MCF 10A (cell line): ENCODE measurements around the gene TNF. TPM values are rescaled to one million over a fixed set of nuclear protein-coding genes. Genes with fewer than 3 reads are reported as not detected.

Source experiments
- BruUV-seq: library from RNA; stranded (reverse); fragments of 400-500 nt; replicated peaks from 2 replicates; lab custom pipeline; 2021; lab: Mats Ljungman, UMichigan
- CTCF ChIA-PET: fragments of 300-600 bp; sonication (Branson Sonifier 250); formaldehyde crosslinking; extraction: SDS; loops from one replicate; lab custom pipeline; 2021; ENCODE audit warnings: antibody characterized with exemption, inconsistent platforms; lab: Yijun Ruan, JAX
- POLR2A ChIA-PET: fragments of 300-600, 350-650 bp; sonication (Branson Sonifier 250); formaldehyde crosslinking; extraction: SDS; loops from one replicate; lab custom pipeline; 2020; ENCODE audit warnings: antibody characterized with exemption, inconsistent platforms; lab: Yijun Ruan, JAX
- DNase-seq: peaks from one replicate; pipeline ENCODE4 v3.0.0-alpha.2; 2018; ENCODE audit not compliant: unreplicated experiment
- H3K27ac Mint-ChIP-seq: one replicate; pipeline ENCODE4 v1.8.0; 2022; ENCODE audit warnings: mild to moderate bottlenecking, low read depth, mixed read lengths; ENCODE audit not compliant: unreplicated experiment
- H3K27me3 Mint-ChIP-seq: one replicate; pipeline ENCODE4 v1.8.0; 2022; ENCODE audit warnings: mixed read lengths; ENCODE audit not compliant: insufficient read depth, unreplicated experiment
- H3K36me3 Mint-ChIP-seq: one replicate; pipeline ENCODE4 v1.8.0; 2022; ENCODE audit warnings: mild to moderate bottlenecking, moderate library complexity, mixed read lengths; ENCODE audit not compliant: insufficient read depth, unreplicated experiment
- H3K4me1 Mint-ChIP-seq: one replicate; pipeline ENCODE4 v1.8.0; 2022; ENCODE audit warnings: mixed read lengths; ENCODE audit not compliant: insufficient read depth, unreplicated experiment
- H3K4me3 Mint-ChIP-seq: one replicate; pipeline ENCODE4 v1.8.0; 2022; ENCODE audit warnings: mild to moderate bottlenecking, moderate library complexity, mixed read lengths; ENCODE audit not compliant: unreplicated experiment
- H3K9me3 Mint-ChIP-seq: one replicate; pipeline ENCODE4 v1.8.0; 2022; ENCODE audit warnings: mixed read lengths; ENCODE audit not compliant: unreplicated experiment
- intact Hi-C: fragments of 100-400 bp; cut with micrococcal nuclease; formaldehyde crosslinking; loops from 2 replicates; pipeline ENCODE4 v1.14.1; 2022
- total RNA-seq: library from RNA; stranded (reverse); gene quantifications from 2 replicates; pipeline ENCODE4 v1.2.3, GENCODE V29; 2022
- TF ChIP-seq, protein P1 (sequence below): fragments of 200-600 bp; IDR thresholded peaks from one replicate; pipeline ENCODE4 v1.8.0; 2022; ENCODE audit warnings: antibody characterized with exemption, mild to moderate bottlenecking; ENCODE audit not compliant: unreplicated experiment

The TNF gene
- total RNA-seq, 1 experiment from 2014 or later: not detected

DNA sequence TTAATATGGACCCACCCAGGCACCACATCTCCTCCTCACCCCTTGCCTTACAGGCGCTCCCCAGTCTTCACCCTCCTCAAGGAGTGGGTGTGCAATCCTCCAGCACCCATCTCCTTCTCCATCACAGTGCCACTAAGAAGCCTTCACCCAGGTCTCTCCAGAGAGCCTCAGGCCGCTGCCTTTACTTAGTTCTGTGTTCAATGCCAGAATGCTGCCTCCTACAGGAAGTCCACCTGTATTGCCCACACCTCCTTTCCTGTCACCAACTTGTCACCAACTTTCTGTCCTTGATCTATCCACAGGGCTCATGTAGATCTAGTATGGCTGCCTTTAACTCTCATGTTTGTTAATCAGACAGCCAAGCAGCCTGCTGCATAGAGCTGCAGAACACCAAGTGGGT is 10.1 kb downstream of the TNF start:
- intact Hi-C loops: no loop called here
- Mint-ChIP-seq H3K27ac (no peak overlapping the region), H3K36me3 (no peaks in the 10 kb centered on the region), H3K9me3 (no peaks in the 10 kb centered on the region), H3K4me1 (peaks cover 17% of the 10 kb centered on the region), H3K27me3 (no peaks in the 10 kb centered on the region), H3K4me3 (no peak overlapping the region)
- peak; percentile 29 for DNase-seq
- TF ChIP-seq, protein P1, sequence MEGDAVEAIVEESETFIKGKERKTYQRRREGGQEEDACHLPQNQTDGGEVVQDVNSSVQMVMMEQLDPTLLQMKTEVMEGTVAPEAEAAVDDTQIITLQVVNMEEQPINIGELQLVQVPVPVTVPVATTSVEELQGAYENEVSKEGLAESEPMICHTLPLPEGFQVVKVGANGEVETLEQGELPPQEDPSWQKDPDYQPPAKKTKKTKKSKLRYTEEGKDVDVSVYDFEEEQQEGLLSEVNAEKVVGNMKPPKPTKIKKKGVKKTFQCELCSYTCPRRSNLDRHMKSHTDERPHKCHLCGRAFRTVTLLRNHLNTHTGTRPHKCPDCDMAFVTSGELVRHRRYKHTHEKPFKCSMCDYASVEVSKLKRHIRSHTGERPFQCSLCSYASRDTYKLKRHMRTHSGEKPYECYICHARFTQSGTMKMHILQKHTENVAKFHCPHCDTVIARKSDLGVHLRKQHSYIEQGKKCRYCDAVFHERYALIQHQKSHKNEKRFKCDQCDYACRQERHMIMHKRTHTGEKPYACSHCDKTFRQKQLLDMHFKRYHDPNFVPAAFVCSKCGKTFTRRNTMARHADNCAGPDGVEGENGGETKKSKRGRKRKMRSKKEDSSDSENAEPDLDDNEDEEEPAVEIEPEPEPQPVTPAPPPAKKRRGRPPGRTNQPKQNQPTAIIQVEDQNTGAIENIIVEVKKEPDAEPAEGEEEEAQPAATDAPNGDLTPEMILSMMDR: peak; percentile 33
- POLR2A ChIA-PET: interaction anchor here (1.5 kb wide), 1 partner anchor 13 kb away, joined by 6 read pairs; no protein-coding TSS in a partner anchor
- CTCF ChIA-PET: interaction anchor here (0.7 to 18.9 kb wide), 3 partner anchors 12 to 126 kb away, joined by 3 to 215 read pairs (median 3); partner anchors contain the start of gene NCR3
- no TSS peak for BruUV-seq

DNA sequence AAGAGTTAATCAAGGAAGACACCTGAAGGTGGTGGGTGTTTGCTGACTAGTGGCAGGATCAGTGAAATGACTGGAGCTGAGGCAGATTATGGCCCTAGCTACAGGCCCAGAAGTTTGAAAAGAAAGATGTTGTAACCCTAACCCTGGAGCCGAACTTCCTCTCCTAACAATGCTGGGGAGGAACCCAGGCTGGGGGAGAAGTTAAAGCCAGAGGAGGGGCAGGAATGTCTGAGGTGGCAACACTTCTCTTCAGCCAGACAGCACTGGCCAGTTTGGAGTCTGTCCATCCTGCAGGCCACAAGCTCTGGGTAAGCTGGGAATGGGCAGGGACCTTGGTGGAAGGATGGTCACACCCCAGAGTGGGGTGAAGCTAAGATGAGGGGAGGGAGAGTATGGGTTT is 10.6 kb downstream of the TNF start, which contains the start of gene LST1:
Gene LST1 (plus strand): TSS at position 270 of the 400 bp plus-strand sequence. CDS start 1,023 bp downstream, outside the sequence.
- CTCF ChIA-PET: interaction anchor here (0.7 to 18.9 kb wide), 2 partner anchors 11 to 126 kb away, joined by 3 to 215 read pairs; partner anchors contain the start of gene NCR3

DNA sequence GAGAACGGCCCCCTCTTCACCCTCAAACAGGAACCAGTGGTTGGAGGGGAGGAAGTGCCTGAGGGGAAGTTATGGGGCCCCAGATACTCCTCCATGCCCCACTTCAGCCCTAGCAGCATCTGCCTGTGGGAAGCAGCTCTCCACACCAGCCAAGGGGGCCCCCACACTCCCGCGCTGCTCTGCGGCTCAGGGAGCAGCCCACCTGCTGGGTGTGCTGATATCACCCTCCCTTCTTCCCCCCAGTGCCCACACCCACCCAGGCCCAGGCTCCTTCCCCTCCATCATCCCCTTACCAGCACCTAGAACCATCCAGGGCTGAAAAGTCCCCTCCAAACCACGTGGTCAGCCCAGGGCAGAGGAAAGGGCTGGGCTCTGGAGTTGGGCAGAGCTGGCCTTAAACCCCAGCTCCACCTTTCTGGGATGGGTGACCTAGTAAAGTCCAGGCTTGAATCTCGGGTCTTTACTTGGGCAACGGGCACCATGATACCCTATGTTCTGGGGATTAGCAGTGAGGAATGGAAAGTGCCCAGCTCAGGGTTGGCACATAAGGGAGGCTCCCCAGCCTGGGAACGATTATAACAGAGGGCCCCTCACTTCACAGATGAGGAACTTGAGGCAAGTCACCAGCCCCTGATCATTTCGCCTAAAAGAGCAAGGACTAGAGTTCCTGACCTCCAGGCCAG is 11.4 kb downstream of the TNF start:
- Mint-ChIP-seq H3K4me3 (no peak overlapping the region), H3K4me1 (peaks cover 8% of the 10 kb centered on the region), H3K9me3 (no peaks in the 10 kb centered on the region), H3K36me3 (no peaks in the 10 kb centered on the region), H3K27me3 (no peaks in the 10 kb centered on the region), H3K27ac (no peak overlapping the region)
- intact Hi-C loops: no loop called here
- DNase-seq: no peak
- ChIA-PET POLR2A (interaction anchor here (0.6 to 1.5 kb wide), 2 partner anchors 12 to 27 kb away, joined by 3 to 6 read pairs; no protein-coding TSS in a partner anchor), CTCF (interaction anchor here (1.1 to 18.9 kb wide), 2 partner anchors 11 to 12 kb away, joined by 4 to 215 read pairs; partner anchors contain the start of genes NCR3 and TNF)
- TF ChIP-seq, protein P1: no peak
- no TSS peak for BruUV-seq

More for the DNA sequence above, 10.6 kb downstream of the TNF start, which contains the start of gene LST1:
- POLR2A ChIA-PET: interaction anchor here (1.5 kb wide), 1 partner anchor 12 kb away, joined by 6 read pairs; no protein-coding TSS in a partner anchor
- H3K27ac Mint-ChIP-seq: no peak within 1 kb of the TSS
- DNase-seq: no peak
- H3K4me1 Mint-ChIP-seq: peaks cover 15% of the 10 kb centered on the region
- intact Hi-C loops: no loop called here
- TF ChIP-seq, protein P1: no peak
- H3K36me3 Mint-ChIP-seq: no peaks in the 10 kb centered on the region
- H3K9me3 Mint-ChIP-seq: no peaks in the 10 kb centered on the region
- BruUV-seq: no TSS peak
- no peaks in the 10 kb centered on the region for H3K27me3 Mint-ChIP-seq
- H3K4me3 Mint-ChIP-seq: no peak within 1 kb of the TSS
